Muscle of leg (tissue), 11 donors: ENCODE results near the gene NKD1. TPM values are rescaled to one million over a fixed set of nuclear protein-coding genes. Genes with fewer than 3 reads are reported as not detected.

Source experiments
- DNase-seq: peaks from one replicate; pipeline ENCODE4 v3.0.0; 2013
- H3K27ac ChIP-seq: one replicate; pipeline ENCODE4 v1.5.1; 2013; ENCODE audit warnings: mild to moderate bottlenecking, low read length, control low read depth
- H3K27me3 ChIP-seq: one replicate; pipeline ENCODE4 v1.6.1; 2013; ENCODE audit warnings: low read length; ENCODE audit not compliant: control insufficient read depth, insufficient read depth
- H3K36me3 ChIP-seq: one replicate; pipeline ENCODE4 v1.6.1; 2013; ENCODE audit warnings: low read length; ENCODE audit not compliant: control insufficient read depth, insufficient read depth
- H3K4me1 ChIP-seq: one replicate; pipeline ENCODE4 v1.6.1; 2013; ENCODE audit warnings: low read length; ENCODE audit not compliant: control insufficient read depth, insufficient read depth
- H3K4me3 ChIP-seq: one replicate; pipeline ENCODE4 v1.5.1; 2013; ENCODE audit warnings: low read length, control low read depth
- H3K9me3 ChIP-seq: replicated peaks from 2 replicates; pipeline ENCODE4 v1.6.1; 2013; ENCODE audit warnings: low read depth, low read length; ENCODE audit not compliant: control insufficient read depth
- WGBS: methylation state at CpG from one replicate; pipeline ENCODE4 v1.1.5; 2013; ENCODE audit warnings: missing lambda C conversion rate; ENCODE audit not compliant: insufficient coverage; 5-methylcytosine and 5-hydroxymethylcytosine counted together
- polyA plus RNA-seq, 8 donors: library from polyadenylated mRNA; unstranded; fragments of 120-200 nt; gene quantifications; one replicate each; pipeline versions ENCODE4 v1.2.1 to v1.2.3, GENCODE V29; 2013; ENCODE audit warnings: inconsistent platforms in 1 of 8, low replicate concordance in 1 of 8; ENCODE audit not compliant: insufficient read length in 8 of 8, insufficient read depth in 1 of 8
- total RNA-seq: library from RNA; stranded (reverse); fragments of 120-200 nt; gene quantifications from one replicate; pipeline ENCODE4 v1.2.4, GENCODE V29; 2013

NKD1 gene
- total and polyA plus RNA-seq, 9 donors = 2.8 to 7.7 (median 4.5) TPM

DNA sequence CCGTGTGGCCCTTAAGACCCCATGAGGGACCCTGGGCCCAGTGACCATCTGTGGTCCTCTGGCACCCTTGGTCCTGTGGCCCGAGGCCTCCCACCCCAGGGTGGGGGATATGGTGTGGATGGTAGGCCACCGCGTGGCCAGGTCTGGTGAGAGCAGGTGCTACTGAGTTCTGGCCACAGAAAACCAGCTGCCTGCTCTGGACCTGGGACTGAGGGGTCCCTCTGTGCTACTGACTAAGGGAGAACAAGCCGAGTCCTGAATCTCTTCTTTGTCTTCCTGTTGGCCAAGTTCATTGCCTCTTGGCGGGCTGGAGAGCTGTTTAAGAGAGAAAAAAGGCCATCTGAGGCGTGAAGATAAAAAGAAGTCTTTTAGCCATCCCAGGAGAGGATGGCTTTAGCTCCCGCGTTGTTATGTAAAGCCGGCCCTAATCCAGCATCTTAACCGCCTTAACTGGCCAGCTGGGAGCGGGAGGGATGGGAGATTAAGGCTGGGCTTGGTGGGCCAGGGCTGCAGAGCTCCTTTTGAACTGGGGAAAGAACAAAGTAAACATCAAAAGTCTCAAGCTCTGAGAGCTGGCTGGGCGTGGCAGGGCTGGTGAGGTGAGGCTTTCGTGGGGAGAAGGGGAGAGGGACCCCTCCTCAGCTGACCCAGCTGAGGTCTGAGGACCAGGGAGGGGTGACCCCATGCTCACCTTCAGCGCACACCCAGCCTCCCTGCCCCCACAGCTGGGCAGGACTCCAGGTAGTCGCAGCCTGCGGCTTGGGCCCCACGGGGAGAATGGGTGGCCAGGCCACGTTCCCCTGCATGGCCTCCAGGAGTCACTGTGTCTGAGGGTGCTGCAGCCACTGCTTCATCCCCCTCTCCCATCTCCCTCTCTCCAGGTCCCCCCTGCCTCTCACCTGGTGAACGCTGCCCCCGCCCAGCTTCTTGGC, 62.4 kb downstream of the NKD1 start:
- Histone ChIP-seq H3K27me3 (peaks cover 16% of the 10 kb centered on the region), H3K27ac (peak overlapping the region; percentile 47), H3K36me3 (no peaks in the 10 kb centered on the region), H3K4me1 (peaks cover 56% of the 10 kb centered on the region), H3K9me3 (no peaks in the 10 kb centered on the region), H3K4me3 (no peak overlapping the region)
- peak; percentile 90 for DNase-seq
- 43% methylated on average over 14 of the region's 21 CpGs for WGBS

DNA sequence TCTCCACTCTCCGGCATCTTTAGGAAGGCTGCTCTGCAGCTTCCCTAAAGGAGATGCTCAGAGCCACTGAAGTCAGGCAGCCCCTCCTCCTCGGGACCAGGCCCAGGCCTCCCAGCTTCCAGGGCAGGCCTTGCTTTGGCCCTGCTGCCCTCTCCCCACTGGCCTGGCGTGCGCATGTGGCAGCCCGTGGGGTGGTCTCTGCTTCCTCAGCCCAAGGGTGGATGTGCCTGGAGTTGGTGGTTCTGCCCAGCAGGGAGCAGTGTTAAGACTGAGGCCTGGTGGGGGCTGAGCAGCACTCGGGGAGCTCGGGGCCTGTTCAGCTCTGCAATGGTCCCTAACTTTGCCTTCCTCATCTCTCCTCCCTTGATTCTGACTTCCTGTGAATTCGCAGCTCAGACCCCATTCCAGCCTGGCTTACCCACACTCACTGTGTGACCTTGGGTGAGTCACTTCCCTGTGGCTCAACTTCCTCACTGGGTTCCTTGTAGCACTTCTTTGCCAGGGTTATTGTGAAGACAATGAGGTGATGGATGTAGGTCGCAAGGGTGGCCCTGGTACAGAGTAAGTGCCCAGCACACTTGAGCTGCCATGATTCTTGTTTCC, 63.2 kb downstream of the NKD1 start:
- no peaks in the 10 kb centered on the region for H3K9me3 ChIP-seq
- no peak overlapping the region for H3K4me3 ChIP-seq
- H3K27me3 ChIP-seq = peaks cover 14% of the 10 kb centered on the region
- H3K36me3 ChIP-seq = no peaks in the 10 kb centered on the region
- H3K27ac ChIP-seq = no peak overlapping the region
- peaks cover 65% of the 10 kb centered on the region for H3K4me1 ChIP-seq
- 78% methylated on average over 5 of the region's 9 CpGs for WGBS
- no peak for DNase-seq

DNA sequence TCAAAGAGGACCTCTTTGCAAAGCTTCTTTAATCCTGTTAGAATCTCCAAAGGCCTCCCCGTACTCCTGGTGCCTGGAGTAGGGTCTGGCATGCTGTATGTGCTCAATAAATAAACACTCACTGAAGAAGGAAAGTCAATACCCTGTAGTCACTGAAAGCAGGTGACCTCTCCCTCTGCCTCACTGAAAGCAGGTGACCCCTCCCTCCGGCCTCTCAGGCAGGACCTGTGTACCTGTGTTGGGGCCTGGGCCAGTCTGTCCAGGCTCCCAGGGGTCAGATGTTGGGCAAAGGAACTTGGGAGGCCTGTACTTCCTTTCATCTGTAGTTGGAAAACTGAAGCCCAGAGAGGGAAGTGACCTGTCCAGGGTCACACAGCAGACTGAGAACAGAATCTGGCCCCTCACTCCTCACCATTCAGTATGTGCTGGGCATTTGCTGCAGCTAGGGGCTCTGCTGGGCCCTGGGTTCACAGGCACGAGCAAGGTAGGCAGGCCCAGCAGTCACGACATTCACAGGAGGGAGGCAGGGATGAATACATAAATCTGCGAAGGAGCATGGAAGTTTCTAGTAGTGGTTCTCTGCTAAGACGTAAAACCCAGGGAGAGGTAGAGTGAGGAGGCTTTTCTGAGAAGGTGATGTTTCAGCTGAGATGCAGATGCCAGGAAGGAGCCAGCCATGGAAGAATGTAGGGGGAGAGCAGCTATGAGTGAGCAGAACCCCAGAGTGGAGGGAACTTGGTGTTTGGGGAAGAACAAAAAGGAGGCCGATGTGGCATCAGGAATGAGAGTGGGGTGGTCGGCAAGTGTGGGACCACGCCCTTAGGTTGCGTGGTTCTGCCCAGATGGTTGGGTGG, 64.0 kb downstream of the NKD1 start:
- H3K4me3 ChIP-seq = no peak overlapping the region
- peaks cover 12% of the 10 kb centered on the region for H3K27me3 ChIP-seq
- H3K36me3 ChIP-seq = no peaks in the 10 kb centered on the region
- no peak for DNase-seq
- WGBS = 94% methylated on average over 9 of the region's 10 CpGs
- peaks cover 73% of the 10 kb centered on the region for H3K4me1 ChIP-seq
- no peak overlapping the region for H3K27ac ChIP-seq
- H3K9me3 ChIP-seq = no peaks in the 10 kb centered on the region

DNA sequence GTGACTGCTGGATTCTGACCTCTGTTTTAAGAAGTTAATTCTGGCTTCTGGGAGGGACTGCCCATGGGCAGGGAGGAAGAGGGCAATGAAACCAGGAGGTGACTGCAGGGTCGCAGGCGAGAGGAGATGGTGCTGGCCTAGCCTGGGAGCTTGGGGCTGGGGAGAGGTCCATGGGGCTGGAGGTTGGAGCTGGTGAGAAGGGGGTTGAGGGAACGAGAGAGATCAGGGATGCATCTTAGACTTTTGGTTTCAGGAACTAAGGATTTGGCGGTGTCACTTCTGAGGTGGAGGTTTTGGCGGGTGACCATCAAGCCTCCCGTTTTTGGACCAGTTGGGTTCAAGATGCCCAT, 64.6 kb downstream of the NKD1 start:
- H3K4me1 ChIP-seq = peaks cover 79% of the 10 kb centered on the region
- 77% methylated on average over 6 of the region's 6 CpGs for WGBS

DNA sequence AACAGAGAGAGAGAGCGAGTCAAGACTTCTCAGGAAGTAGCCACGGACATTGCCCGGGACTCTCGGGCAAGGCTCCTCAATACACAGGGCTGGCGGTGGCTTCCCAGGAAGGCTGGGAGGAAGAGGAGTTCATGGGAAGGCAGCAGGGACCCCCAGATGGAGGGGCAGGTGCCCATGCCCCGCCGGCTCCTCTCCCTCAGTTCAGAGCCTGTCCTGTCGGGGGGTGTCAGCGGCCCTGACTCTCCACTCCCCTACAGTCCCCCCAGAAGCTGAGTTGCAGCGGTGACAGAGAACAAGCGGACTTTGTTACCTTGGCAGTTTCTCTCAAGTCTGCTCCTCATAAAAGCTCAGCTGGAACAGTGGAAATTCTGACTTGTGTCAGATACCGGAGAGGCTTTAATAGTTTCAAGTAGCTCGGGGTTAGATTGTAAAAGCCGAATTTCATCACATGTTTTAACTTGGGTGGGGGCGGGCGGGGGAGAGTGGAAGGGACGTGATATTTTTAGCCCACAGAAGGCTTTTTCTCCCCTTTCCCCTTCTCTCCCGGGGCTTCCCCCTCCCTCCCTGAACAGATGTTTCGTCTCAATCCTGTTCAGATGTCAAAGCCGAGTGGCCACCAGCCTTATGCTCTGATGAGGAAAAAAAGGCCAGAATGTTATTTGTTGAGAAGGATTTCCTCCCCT, 65.2 kb downstream of the NKD1 start:
- Histone ChIP-seq H3K36me3 (no peaks in the 10 kb centered on the region), H3K9me3 (no peaks in the 10 kb centered on the region), H3K4me3 (no peak overlapping the region), H3K27ac (peak overlapping the region; percentile 76), H3K4me1 (peaks cover 83% of the 10 kb centered on the region), H3K27me3 (peaks cover 6% of the 10 kb centered on the region)
- WGBS = 52% methylated on average over 5 of the region's 20 CpGs
- DNase-seq = peak; percentile 95

More for the DNA sequence above, 64.6 kb downstream of the NKD1 start:
- no peaks in the 10 kb centered on the region for H3K36me3 ChIP-seq
- no peaks in the 10 kb centered on the region for H3K9me3 ChIP-seq
- H3K27me3 ChIP-seq = peaks cover 10% of the 10 kb centered on the region
- no peak overlapping the region for H3K27ac ChIP-seq
- DNase-seq = no peak
- H3K4me3 ChIP-seq = no peak overlapping the region

DNA sequence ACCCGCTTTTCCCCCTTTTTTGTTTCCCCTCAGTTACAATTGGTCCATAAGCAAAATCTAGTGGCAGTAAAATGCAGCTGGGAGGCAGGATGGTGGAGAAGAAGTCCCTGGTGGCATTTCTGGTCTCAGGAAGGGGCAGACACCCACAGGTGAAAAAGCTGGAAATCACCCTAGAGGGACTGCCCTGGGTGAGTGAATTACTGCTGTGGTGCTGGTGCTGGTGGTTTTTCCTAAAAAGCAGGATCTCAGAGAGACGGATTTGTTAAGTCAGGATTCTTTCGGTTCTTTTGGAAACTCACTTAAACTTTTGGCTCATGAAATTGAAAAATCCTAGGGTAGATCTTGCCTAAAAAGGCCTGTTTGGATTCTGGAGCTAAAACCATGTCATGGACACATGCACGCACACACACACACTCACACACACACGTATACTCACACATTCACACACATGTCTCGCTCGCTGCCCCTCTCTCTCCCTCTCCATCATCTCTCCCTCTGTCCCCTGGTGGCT, 65.8 kb downstream of the NKD1 start:
- Histone ChIP-seq H3K27me3 (peaks cover 6% of the 10 kb centered on the region), H3K4me1 (peaks cover 86% of the 10 kb centered on the region), H3K4me3 (no peak overlapping the region), H3K9me3 (no peaks in the 10 kb centered on the region), H3K27ac (peak overlapping the region; percentile 76), H3K36me3 (no peaks in the 10 kb centered on the region)
- DNase-seq = peak; percentile 76
- 32% methylated on average over 4 of the region's 7 CpGs for WGBS

DNA sequence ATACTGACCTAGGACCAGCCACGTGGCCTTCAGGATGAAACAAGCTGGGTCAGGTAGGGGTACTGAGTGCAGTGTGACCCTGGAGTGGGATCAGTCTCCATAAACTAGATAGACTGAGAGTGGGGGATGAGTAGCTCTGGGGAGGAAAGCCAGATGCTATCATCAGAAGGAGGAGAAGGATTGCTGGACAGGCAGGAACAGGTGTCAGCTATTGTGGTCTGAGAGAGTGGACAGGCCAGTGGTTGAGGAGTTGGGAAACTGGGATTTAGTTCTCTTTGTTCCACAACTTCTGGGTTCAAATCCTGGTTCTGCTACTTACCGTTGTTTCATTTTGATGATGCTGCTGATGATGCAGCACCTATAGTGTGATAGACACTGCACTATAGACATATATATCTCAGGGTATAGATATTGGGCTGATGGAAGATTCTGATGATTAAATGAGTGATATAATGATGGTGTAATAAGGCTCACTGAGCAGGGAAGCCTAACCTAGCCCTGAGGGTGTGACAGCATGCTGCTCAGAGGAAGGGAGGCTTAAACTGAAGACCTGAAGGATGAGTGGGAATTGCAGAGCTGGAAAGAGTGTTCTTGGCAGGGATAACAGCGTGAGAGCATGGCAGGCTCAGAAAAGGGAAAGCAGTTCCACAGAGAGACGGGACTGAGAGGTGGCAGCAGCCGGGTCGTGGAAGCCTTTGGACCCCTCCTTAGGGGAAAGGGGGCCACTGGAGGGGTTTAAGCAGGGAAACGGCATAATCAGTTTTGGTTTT, 66.9 kb downstream of the NKD1 start:
- Histone ChIP-seq H3K4me3 (no peak overlapping the region), H3K9me3 (no peaks in the 10 kb centered on the region), H3K36me3 (no peaks in the 10 kb centered on the region), H3K27ac (no peak overlapping the region), H3K4me1 (peaks cover 75% of the 10 kb centered on the region), H3K27me3 (peaks cover 8% of the 10 kb centered on the region)
- WGBS = 31% methylated on average over 6 of the region's 7 CpGs
- no peak for DNase-seq

DNA sequence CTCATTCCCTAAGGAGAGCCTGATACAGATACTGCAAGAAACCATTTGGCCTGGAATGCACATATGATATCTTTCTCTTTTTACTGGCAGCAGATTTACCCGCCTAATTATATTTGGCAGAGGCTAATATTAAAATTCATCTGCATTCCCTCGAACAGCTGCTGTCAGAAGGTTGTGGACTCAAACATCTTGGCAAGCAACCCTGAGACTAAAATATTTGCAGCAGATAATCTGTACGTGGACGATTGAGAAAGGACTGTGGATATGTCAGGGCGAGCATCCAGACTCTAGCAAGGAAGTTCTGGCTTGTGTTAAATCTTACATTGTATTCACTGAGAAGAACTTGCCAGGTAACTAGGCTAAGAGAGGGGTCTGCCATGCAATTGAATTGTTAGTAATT, 67.7 kb downstream of the NKD1 start:
- 13% methylated on average over 4 of the region's 5 CpGs for whole genome bisulfite sequencing

DNA sequence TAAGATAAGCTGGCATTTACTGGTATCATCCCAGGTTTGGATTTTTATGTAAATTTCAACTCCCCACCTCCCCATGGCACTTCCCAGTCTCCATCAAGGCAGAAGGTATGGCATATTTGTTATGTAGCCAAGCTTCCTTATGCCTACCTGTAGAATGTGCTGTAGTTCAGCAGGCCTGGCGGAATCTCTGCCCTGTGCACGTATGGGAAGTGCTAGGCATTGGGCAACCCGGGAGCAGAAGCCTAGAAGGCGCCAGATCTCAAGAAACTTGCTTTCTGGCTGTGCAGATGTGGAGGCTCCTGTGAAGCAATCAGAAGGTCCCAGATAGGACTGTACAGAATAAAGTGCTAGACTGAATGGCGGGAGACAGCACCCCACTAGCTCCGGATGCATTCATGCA, 68.2 kb downstream of the NKD1 start:
- Histone ChIP-seq H3K4me3 (no peak overlapping the region), H3K27me3 (peaks cover 8% of the 10 kb centered on the region), H3K36me3 (no peaks in the 10 kb centered on the region), H3K9me3 (no peaks in the 10 kb centered on the region), H3K4me1 (peaks cover 63% of the 10 kb centered on the region), H3K27ac (peak overlapping the region; percentile 24)
- no peak for DNase-seq
- WGBS = 68% methylated on average over 4 of the region's 6 CpGs

More for the DNA sequence above, 67.7 kb downstream of the NKD1 start:
- Histone ChIP-seq H3K36me3 (no peaks in the 10 kb centered on the region), H3K9me3 (no peaks in the 10 kb centered on the region), H3K27ac (peak overlapping the region; percentile 24), H3K4me1 (peaks cover 68% of the 10 kb centered on the region), H3K4me3 (no peak overlapping the region), H3K27me3 (peaks cover 8% of the 10 kb centered on the region)
- DNase-seq = peak; percentile 89
